ENCODE data around the gene SCAMP3. TPM values are rescaled to one million over a fixed set of nuclear protein-coding genes. Genes with fewer than 3 reads are reported as not detected.
"Not testable (repeated sequence)": the region's sequence is repeated elsewhere in the genome, so short reads cannot be mapped to it uniquely, and the experiment has no call there.

Gene SCAMP3
- total and polyA plus RNA-seq, 4 donors, result 26.3 to 103 (median 70.1) TPM

DNA sequence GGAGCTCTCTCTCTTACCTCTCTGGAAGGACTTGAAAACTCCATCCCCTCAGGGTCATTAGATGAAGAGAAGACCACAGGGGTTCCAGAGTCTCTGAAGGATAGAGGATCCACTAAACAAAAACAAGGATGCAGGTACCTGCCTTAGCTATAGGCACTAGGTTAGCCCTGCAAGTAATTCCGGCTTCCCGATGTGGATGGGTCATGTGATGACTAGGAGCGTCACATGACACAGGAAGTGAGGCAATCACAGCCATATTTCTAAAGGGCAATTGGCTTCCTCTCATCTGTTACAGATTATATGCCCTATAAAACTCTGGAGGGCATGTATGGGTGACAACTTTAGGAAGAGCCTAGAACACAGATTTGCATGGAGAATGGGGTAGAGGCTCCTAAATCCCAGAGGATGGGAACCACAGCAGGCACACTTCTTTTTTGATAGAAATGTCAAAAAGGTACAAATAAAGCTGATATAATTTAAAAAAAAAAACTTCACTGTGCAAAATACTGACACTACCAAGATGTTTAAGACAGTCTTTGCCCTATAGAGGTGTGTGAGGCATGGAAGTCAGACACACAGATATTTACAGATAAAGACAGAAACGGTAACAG is 21.0 kb downstream of the SCAMP3 start:
- DNase-seq (ENCODE audit: low read depth in 4 of 6, low spot score in 6 of 6), result peak in 3 of 6 donors; percentile 74 to 96 (median 93)
- peak overlapping the region; percentile 15 for H3K27ac ChIP-seq (ENCODE audit: low read depth, low read length)
- H3K4me3 ChIP-seq (ENCODE audit: low read depth, low read length), result peak overlapping the region; percentile 50
- WGBS (ENCODE audit: insufficient coverage), result 18% methylated on average over 4 of the region's 4 CpGs
- no peaks in the 10 kb centered on the region for H3K9me3 ChIP-seq (ENCODE audit: control insufficient read depth, insufficient read depth, low read length)
- no peaks in the 10 kb centered on the region for H3K27me3 ChIP-seq (ENCODE audit: control insufficient read depth, insufficient read depth, low read length)
- H3K36me3 ChIP-seq (ENCODE audit: control insufficient read depth, insufficient read depth, low read length), result peaks cover 20% of the 10 kb centered on the region
- H3K4me1 ChIP-seq (ENCODE audit: control insufficient read depth, insufficient read depth, low read length), result peaks cover 31% of the 10 kb centered on the region

DNA sequence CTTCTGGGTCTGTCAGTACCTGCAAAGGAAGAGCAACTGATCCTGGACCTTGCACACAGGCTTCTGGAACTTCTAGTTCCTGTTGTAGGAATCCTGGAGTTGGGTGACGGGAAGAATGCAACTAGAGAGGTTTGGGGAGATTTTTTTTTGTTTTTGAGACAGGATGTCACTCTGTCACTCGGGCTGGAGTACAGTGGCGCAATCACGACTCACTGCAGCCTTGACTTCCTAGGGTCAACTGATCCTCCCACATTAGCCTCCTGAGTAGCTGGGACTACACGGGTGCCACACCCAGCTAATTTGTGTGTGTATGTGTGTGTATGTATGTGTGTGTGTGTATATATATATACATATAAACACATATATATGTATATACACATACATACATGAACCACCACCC is 25.7 kb downstream of the SCAMP3 start:
- H3K27me3 ChIP-seq (ENCODE audit: control insufficient read depth, insufficient read depth, low read length), result no peaks in the 10 kb centered on the region
- peaks cover 19% of the 10 kb centered on the region for H3K4me1 ChIP-seq (ENCODE audit: control insufficient read depth, insufficient read depth, low read length)
- DNase-seq (ENCODE audit: low read depth in 4 of 6, low spot score in 6 of 6), result no peak
- no CpG with 5 or more reads among the region's 5 CpGs for WGBS (ENCODE audit: insufficient coverage)
- no peak overlapping the region for H3K4me3 ChIP-seq (ENCODE audit: low read depth, low read length)
- peaks cover 26% of the 10 kb centered on the region for H3K36me3 ChIP-seq (ENCODE audit: control insufficient read depth, insufficient read depth, low read length)
- H3K27ac ChIP-seq (ENCODE audit: low read depth, low read length), result no peak overlapping the region
- H3K9me3 ChIP-seq (ENCODE audit: control insufficient read depth, insufficient read depth, low read length), result no peaks in the 10 kb centered on the region

DNA sequence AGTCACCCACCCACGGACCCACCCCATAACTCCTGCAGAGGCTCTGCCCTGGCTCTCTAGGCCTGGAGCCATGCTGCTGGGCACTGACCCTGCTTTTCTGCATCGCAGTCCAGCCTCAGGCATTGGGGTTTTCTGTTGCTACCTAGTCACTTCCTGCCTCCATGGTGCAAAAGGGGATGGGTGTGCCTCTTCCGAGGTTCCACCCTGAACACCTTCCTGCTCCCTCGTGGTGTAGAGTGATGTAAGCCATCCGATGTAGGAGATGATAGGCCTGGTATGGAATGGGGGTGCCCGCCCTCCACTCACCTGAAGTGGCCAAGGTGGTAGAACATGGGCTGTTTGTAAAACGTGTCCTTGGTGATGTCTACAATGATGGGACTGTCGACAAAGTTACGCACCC is 26.8 kb downstream of the SCAMP3 start:
- H3K9me3 ChIP-seq (ENCODE audit: control insufficient read depth, insufficient read depth, low read length); DNase-seq (ENCODE audit: low read depth in 4 of 6, low spot score in 6 of 6); H3K27ac ChIP-seq (ENCODE audit: low read depth, low read length); H3K4me3 ChIP-seq (ENCODE audit: low read depth, low read length); H3K27me3 ChIP-seq (ENCODE audit: control insufficient read depth, insufficient read depth, low read length): not testable (repeated sequence)
- 91% methylated on average over 3 of the region's 9 CpGs for WGBS (ENCODE audit: insufficient coverage)
- peaks cover 15% of the 10 kb centered on the region for H3K4me1 ChIP-seq (ENCODE audit: control insufficient read depth, insufficient read depth, low read length)
- H3K36me3 ChIP-seq (ENCODE audit: control insufficient read depth, insufficient read depth, low read length), result peaks cover 26% of the 10 kb centered on the region

DNA sequence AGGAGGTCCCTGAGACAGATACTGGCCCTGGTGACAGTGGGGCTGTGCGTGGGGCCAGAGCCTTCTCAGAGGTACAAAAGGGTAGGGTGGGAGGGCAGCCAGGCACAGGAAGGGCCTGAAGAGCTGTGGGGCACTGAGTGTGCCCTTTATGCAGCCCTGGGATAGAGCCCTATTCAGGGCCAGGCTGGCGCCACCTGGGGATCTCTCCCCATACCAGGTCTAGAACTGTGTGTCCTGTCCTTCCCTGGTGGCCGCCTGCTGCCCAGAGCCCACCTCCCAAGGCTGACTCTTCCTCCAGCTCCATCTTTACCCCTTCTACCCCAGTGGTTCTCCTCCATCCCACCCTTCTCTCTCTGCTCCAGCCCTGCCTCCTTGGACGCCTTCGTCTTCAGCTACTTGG is 28.7 kb downstream of the SCAMP3 start:
- Histone ChIP-seq H3K4me1 (ENCODE audit: control insufficient read depth, insufficient read depth, low read length) (peaks cover 10% of the 10 kb centered on the region), H3K36me3 (ENCODE audit: control insufficient read depth, insufficient read depth, low read length) (peaks cover 24% of the 10 kb centered on the region)
- H3K27me3 ChIP-seq (ENCODE audit: control insufficient read depth, insufficient read depth, low read length); DNase-seq (ENCODE audit: low read depth in 4 of 6, low spot score in 6 of 6); H3K4me3 ChIP-seq (ENCODE audit: low read depth, low read length); H3K27ac ChIP-seq (ENCODE audit: low read depth, low read length); H3K9me3 ChIP-seq (ENCODE audit: control insufficient read depth, insufficient read depth, low read length): not testable (repeated sequence)
- WGBS (ENCODE audit: insufficient coverage), result no CpG with 5 or more reads among the region's 5 CpGs

DNA sequence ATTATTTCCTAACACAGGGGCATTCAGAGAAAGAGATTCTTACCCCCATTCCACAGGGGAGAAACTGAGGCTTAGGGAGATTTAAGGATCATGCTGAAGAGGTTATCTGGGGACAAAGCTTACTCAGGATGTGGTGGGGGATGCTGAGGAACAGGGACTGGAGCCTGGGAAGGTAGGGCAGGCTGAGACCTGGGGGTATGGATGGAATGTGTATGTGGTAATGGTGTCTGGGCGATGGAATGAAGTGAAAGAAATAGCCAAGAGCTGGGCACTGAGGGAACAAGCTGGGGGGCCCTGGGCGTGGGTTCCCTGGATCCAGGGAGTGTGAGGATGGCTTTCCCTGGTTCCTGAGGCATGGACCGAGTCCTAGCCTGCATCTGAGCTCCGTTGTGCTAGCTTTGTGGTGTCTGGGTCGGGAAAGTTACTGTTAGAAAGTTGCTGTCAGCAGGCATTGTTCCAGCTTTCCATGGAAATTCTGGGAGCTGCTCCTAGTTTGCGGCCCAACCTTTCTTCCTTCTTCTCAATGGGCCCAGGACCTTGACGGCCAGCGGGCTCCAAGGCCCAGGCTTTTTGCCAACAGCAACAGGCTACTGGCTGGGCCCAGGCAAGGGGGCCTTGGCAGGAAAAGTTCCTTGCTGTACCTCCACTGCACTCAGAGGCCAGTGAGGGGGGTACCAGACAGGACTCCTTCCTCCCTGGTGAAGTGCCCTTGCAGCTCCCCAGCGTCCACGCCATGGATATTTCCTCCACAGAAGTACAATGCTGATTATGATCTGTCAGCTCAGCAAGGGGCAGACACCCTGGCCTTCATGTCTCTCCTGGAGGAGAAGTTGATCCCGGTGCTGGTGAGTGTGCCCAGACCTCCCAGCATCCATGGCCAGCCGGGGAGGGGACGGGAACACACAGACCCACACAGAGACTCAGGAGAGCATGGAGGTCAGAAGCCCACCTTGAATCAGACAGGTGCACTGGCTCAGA is 29.9 kb downstream of the SCAMP3 start:
- WGBS (ENCODE audit: insufficient coverage), result 49% methylated on average over 11 of the region's 13 CpGs
- peak in 4 of 6 donors; percentile 55 to 89 (median 64) for DNase-seq (ENCODE audit: low read depth in 4 of 6, low spot score in 6 of 6)
- not testable (repeated sequence) for H3K27me3 ChIP-seq (ENCODE audit: control insufficient read depth, insufficient read depth, low read length); H3K4me3 ChIP-seq (ENCODE audit: low read depth, low read length); H3K9me3 ChIP-seq (ENCODE audit: control insufficient read depth, insufficient read depth, low read length)
- H3K36me3 ChIP-seq (ENCODE audit: control insufficient read depth, insufficient read depth, low read length), result peaks cover 17% of the 10 kb centered on the region
- peaks cover 17% of the 10 kb centered on the region for H3K4me1 ChIP-seq (ENCODE audit: control insufficient read depth, insufficient read depth, low read length)
- H3K27ac ChIP-seq (ENCODE audit: low read depth, low read length), result peak overlapping the region; percentile 67

DNA sequence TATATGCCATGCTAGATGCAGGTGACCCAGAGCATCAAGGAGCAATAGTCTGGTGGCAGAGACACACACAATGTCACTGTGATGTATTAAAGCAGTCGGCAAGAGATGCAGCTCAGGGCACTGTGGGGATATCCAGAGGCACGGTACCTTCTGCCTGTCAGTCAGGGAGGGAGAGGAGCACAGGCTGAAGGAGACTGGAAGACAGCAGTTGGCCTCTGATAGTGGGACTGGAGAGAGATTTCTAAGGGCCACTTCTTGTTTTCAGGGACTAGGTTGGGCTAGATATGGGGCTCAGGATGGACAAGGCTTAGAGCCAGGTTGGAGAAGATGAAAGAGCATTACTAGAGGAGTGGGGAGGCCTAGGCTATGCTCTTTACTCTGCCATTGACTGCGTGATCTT is 30.9 kb downstream of the SCAMP3 start:
- not testable (repeated sequence) for H3K27me3 ChIP-seq (ENCODE audit: control insufficient read depth, insufficient read depth, low read length); H3K4me3 ChIP-seq (ENCODE audit: low read depth, low read length); H3K9me3 ChIP-seq (ENCODE audit: control insufficient read depth, insufficient read depth, low read length); DNase-seq (ENCODE audit: low read depth in 4 of 6, low spot score in 6 of 6); H3K27ac ChIP-seq (ENCODE audit: low read depth, low read length); H3K36me3 ChIP-seq (ENCODE audit: control insufficient read depth, insufficient read depth, low read length)
- peaks cover 24% of the 10 kb centered on the region for H3K4me1 ChIP-seq (ENCODE audit: control insufficient read depth, insufficient read depth, low read length)
- WGBS (ENCODE audit: insufficient coverage), result 25% methylated on average over 3 of the region's 3 CpGs

DNA sequence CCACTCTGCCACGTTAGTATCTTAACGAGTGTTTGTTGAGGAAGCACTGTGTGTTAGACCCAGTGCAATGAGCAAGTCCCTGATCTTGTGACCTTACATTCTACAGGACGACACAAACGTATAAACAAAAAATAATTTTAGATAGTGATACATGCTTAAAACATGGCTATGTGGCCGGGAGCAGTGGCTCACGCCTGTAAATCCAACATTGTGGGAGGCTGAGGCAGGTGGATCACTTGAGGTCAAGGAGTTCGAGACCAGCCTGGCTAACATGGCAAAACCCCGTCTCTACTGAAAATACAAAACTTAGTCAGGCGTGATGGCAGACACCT is 34.1 kb downstream of the SCAMP3 start:
- no peaks in the 10 kb centered on the region for H3K9me3 ChIP-seq (ENCODE audit: control insufficient read depth, insufficient read depth, low read length)
- DNase-seq (ENCODE audit: low read depth in 4 of 6, low spot score in 6 of 6), result peak in 1 of 6 donors; percentile 27
- H3K36me3 ChIP-seq (ENCODE audit: control insufficient read depth, insufficient read depth, low read length), result peaks cover 6% of the 10 kb centered on the region
- H3K4me1 ChIP-seq (ENCODE audit: control insufficient read depth, insufficient read depth, low read length), result peaks cover 33% of the 10 kb centered on the region
- peak overlapping the region; percentile 72 for H3K4me3 ChIP-seq (ENCODE audit: low read depth, low read length)
- no peaks in the 10 kb centered on the region for H3K27me3 ChIP-seq (ENCODE audit: control insufficient read depth, insufficient read depth, low read length)
- 82% methylated on average over 5 of the region's 9 CpGs for WGBS (ENCODE audit: insufficient coverage)
- H3K27ac ChIP-seq (ENCODE audit: low read depth, low read length), result peak overlapping the region; percentile 88

DNA sequence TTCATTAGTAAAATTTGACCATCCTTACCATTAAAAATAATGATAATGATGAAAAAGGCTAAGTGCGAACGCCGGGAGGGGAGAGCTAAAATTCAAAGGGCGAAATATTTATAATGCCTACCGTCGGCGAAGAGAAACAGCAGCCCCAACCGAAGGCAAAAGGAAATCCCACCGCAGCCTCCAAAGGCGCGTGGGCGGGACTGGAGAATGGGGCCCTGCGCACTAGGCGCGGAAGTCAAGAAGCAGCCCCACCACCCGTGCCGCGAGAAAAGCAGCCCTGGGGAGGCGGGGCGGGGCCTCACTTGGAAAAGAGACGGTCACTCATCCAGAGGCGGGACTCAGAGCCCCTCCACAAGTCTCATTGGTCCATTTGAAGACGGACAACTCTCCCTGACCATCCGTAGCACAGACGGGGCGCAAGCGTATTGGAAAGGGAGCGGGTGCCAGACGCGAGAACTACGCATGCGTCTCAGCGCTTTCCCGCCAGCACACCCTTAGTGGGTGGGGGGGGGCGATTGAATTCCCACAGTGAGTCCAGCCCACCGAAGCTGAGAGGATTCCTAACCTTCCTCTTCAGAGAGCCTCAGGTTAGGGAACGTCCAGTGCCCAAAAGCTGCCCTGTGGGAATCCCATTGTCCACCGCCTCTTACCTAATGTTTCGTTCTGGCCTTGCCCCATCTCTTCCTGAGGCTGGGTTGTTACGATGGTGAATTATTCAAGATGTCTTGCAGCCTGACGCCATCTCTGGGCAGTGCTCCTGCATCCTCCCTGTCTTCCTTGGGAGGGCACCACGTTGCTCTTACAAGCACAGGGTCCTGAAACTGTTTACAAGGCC is 34.7 kb downstream of the SCAMP3 start:
- Histone ChIP-seq H3K27ac (ENCODE audit: low read depth, low read length) (peak overlapping the region; percentile 88), H3K4me3 (ENCODE audit: low read depth, low read length) (peak overlapping the region; percentile 72), H3K4me1 (ENCODE audit: control insufficient read depth, insufficient read depth, low read length) (peaks cover 29% of the 10 kb centered on the region), H3K9me3 (ENCODE audit: control insufficient read depth, insufficient read depth, low read length) (no peaks in the 10 kb centered on the region), H3K36me3 (ENCODE audit: control insufficient read depth, insufficient read depth, low read length) (peaks cover 6% of the 10 kb centered on the region), H3K27me3 (ENCODE audit: control insufficient read depth, insufficient read depth, low read length) (no peaks in the 10 kb centered on the region)
- 0% methylated on average over 30 of the region's 42 CpGs for WGBS (ENCODE audit: insufficient coverage)
- DNase-seq (ENCODE audit: low read depth in 4 of 6, low spot score in 6 of 6), result peak; percentile 98 to 100 (median 100)

DNA sequence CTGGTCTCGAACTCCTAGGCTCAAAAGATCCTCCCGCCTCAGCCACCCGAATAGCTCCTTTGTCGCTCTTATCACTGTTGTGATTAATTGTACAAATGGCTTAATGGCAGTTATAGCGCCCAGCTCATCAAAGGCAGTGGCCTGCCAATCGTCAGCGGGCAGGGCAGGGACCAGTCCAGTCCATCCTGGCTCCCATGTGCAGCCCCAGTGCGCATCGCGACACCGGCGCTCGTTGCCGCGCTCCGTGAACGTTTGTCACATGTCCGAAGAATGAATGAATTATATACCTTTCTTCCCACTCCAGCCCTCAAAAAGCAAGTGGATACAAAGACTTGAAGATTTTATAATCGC is 35.3 kb downstream of the SCAMP3 start:
- peak in 2 of 6 donors; percentile 72 to 79 for DNase-seq (ENCODE audit: low read depth in 4 of 6, low spot score in 6 of 6)
- 0% methylated on average over 13 of the region's 19 CpGs for WGBS (ENCODE audit: insufficient coverage)
- peak overlapping the region; percentile 72 for H3K4me3 ChIP-seq (ENCODE audit: low read depth, low read length)
- no peaks in the 10 kb centered on the region for H3K9me3 ChIP-seq (ENCODE audit: control insufficient read depth, insufficient read depth, low read length)
- H3K27me3 ChIP-seq (ENCODE audit: control insufficient read depth, insufficient read depth, low read length), result no peaks in the 10 kb centered on the region
- peaks cover 23% of the 10 kb centered on the region for H3K4me1 ChIP-seq (ENCODE audit: control insufficient read depth, insufficient read depth, low read length)
- peaks cover 6% of the 10 kb centered on the region for H3K36me3 ChIP-seq (ENCODE audit: control insufficient read depth, insufficient read depth, low read length)
- peak overlapping the region; percentile 88 for H3K27ac ChIP-seq (ENCODE audit: low read depth, low read length)

All from spinal cord (tissue), 10 donors.